Activated CD4-positive, alpha-beta T cell treated with anti-CD3 and anti-CD28 coated beads, Interleukin-2, amount 10 ng/mL, durations not matched to agents 24 days and 14 days (primary cell): Measurements from ENCODE around the gene VASH1. TPM values are rescaled to one million over a fixed set of nuclear protein-coding genes. Genes with fewer than 3 reads are reported as not detected.

Experiments
- DNase-seq: peaks from one replicate; pipeline ENCODE4 v3.0.0; 2022
- H3K27ac Mint-ChIP-seq: one replicate; pipeline ENCODE4 v1.8.0; 2022; ENCODE audit warnings: mild to moderate bottlenecking, mixed read lengths
- H3K27me3 Mint-ChIP-seq: one replicate; pipeline ENCODE4 v1.8.0; 2022; ENCODE audit warnings: mixed read lengths
- H3K36me3 Mint-ChIP-seq: one replicate; pipeline ENCODE4 v1.8.0; 2022; ENCODE audit warnings: low read depth, mild to moderate bottlenecking, mixed read lengths
- H3K4me1 Mint-ChIP-seq: one replicate; pipeline ENCODE4 v1.8.0; 2021; ENCODE audit warnings: mixed read lengths
- H3K4me3 Mint-ChIP-seq: one replicate; pipeline ENCODE4 v1.8.0; 2022; ENCODE audit warnings: mild to moderate bottlenecking, moderate library complexity, mixed read lengths
- H3K9me3 Mint-ChIP-seq: one replicate; pipeline ENCODE4 v1.8.0; 2021; ENCODE audit warnings: mixed read lengths
- intact Hi-C: fragments of 100-400 bp; cut with micrococcal nuclease; formaldehyde crosslinking; loops from one replicate; pipeline ENCODE4 v1.15.1; 2023
- total RNA-seq: library from RNA; stranded (reverse); gene quantifications from 2 replicates; pipeline ENCODE4 v1.2.3, GENCODE V29; 2022

VASH1 gene
- total RNA-seq, 1 donor from 2014 or later, result 6.9 TPM

DNA sequence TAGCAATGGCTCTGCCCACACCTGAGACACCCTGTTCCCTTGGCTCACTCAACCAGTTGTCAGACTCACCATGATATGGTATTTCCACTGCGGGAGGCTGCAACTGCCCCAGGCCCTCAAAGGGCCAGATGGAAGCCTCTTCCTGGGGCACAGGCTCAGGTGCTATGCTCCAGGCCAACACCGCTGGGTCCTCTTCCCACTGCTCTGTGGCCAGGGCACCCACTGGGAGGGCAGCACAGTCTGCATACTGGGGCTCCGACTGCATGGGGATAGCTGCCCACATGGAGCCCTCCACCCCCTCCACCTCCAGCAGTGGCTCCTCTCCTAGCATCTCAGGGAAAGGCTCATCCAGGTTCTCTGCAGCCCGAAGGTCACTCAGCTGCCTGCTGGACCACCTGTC lies 47.7 kb downstream of the VASH1 start:
- Mint-ChIP-seq H3K4me3 (no peak overlapping the region), H3K27ac (no peak overlapping the region), H3K27me3 (no peaks in the 10 kb centered on the region), H3K9me3 (no peaks in the 10 kb centered on the region), H3K4me1 (peaks cover 21% of the 10 kb centered on the region), H3K36me3 (peaks cover 25% of the 10 kb centered on the region)
- DNase-seq, result peak; percentile 50
- intact Hi-C loops, result no loop called here

DNA sequence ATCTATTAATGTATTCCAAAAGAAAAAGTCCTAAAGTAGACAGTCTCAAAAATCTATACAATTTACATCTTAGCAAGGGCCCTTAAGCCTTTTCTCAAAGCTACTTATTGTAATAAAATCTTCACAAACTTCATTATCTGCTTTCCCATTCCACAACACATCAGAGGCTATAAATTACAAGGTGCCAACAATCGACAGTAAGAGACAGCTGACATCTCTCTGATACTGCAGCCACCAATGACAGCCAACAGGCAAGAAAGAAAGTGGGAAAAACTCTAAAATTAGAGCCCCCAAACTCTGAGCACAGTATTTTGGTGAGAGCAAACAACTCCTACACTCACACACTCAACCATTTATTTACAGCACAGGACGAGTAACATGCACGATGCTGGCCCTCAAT lies 49.3 kb downstream of the VASH1 start:
- Mint-ChIP-seq H3K36me3 (peaks cover 21% of the 10 kb centered on the region), H3K9me3 (no peaks in the 10 kb centered on the region), H3K4me1 (peaks cover 21% of the 10 kb centered on the region), H3K27me3 (no peaks in the 10 kb centered on the region), H3K4me3 (peak overlapping the region; percentile 98), H3K27ac (no peak overlapping the region)
- intact Hi-C loops, result loop anchor here (5.0 kb wide), 2 partner anchors 232 to 647 kb away; partner anchors contain the start of genes AHSA1 and VIPAS39
- no peak for DNase-seq

- intact Hi-C loops, result loop anchor here (1.0 to 5.0 kb wide), 4 partner anchors 101 to 646 kb away; partner anchors contain the start of genes AHSA1 and VIPAS39
- Mint-ChIP-seq H3K4me1 (peaks cover 21% of the 10 kb centered on the region), H3K9me3 (no peaks in the 10 kb centered on the region), H3K36me3 (peaks cover 21% of the 10 kb centered on the region), H3K4me3 (peak overlapping the region; percentile 98), H3K27ac (peak overlapping the region; percentile 27), H3K27me3 (no peaks in the 10 kb centered on the region)
- DNase-seq, result peak; percentile 78
Observed at GRCh38 chr14:76810953-76811400, 49.7 kb downstream of the VASH1 start.

DNA sequence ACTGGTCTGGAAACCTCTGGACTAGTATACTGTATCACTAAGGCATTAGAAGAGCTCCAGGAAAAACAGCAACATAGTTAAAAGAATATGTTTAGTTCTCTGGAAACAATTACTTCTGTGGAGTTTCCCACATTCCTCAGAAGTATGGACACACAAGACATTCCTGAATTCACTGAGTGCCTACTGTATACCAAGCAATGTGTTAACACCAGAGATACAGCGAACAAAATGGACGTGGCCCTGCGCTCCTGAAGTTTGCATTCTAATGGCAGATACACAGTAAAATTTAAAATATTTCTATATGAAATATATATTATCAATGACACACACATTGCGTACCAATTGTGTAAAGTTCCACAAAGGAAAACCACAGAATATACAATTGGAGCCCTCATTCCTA lies 50.3 kb downstream of the VASH1 start:
- intact Hi-C loops, result loop anchor here (1.0 to 5.0 kb wide), 4 partner anchors 101 to 646 kb away; partner anchors contain the start of genes AHSA1 and VIPAS39
- Mint-ChIP-seq H3K9me3 (no peaks in the 10 kb centered on the region), H3K27ac (peak overlapping the region; percentile 91), H3K4me1 (peaks cover 21% of the 10 kb centered on the region), H3K27me3 (no peaks in the 10 kb centered on the region), H3K4me3 (peak overlapping the region; percentile 98), H3K36me3 (peaks cover 17% of the 10 kb centered on the region)
- DNase-seq, result no peak

GRCh38 chr14:76812093-76812421 lies 50.8 kb downstream of the VASH1 start:
- no peaks in the 10 kb centered on the region for H3K9me3 Mint-ChIP-seq
- H3K4me1 Mint-ChIP-seq, result peaks cover 21% of the 10 kb centered on the region
- H3K27me3 Mint-ChIP-seq, result no peaks in the 10 kb centered on the region
- H3K27ac Mint-ChIP-seq, result peak overlapping the region; percentile 91
- peak overlapping the region; percentile 98 for H3K4me3 Mint-ChIP-seq
- intact Hi-C loops, result loop anchor here (1.0 to 5.0 kb wide), 5 partner anchors 27 to 645 kb away; partner anchors contain the start of genes AHSA1, CIPC and VIPAS39
- H3K36me3 Mint-ChIP-seq, result peaks cover 15% of the 10 kb centered on the region
- no peak for DNase-seq

GRCh38 chr14:76812422-76813383 lies 51.4 kb downstream of the VASH1 start, which contains the start of gene ANGEL1:
Gene ANGEL1, minus strand, starts transcription at chr14:76812882. Its CDS starts 55 bp downstream, at chr14:76812827.
- DNase-seq, result peak; percentile 99
- intact Hi-C loops, result loop anchor here (1.0 to 5.0 kb wide), 5 partner anchors 28 to 645 kb away; partner anchors contain the start of genes AHSA1, CIPC and VIPAS39
- Mint-ChIP-seq H3K27ac (peak within 1 kb of the TSS; percentile 91), H3K4me1 (peaks cover 21% of the 10 kb centered on the region), H3K36me3 (peaks cover 9% of the 10 kb centered on the region), H3K27me3 (no peaks in the 10 kb centered on the region), H3K4me3 (peak within 1 kb of the TSS; percentile 98), H3K9me3 (no peaks in the 10 kb centered on the region)

DNA sequence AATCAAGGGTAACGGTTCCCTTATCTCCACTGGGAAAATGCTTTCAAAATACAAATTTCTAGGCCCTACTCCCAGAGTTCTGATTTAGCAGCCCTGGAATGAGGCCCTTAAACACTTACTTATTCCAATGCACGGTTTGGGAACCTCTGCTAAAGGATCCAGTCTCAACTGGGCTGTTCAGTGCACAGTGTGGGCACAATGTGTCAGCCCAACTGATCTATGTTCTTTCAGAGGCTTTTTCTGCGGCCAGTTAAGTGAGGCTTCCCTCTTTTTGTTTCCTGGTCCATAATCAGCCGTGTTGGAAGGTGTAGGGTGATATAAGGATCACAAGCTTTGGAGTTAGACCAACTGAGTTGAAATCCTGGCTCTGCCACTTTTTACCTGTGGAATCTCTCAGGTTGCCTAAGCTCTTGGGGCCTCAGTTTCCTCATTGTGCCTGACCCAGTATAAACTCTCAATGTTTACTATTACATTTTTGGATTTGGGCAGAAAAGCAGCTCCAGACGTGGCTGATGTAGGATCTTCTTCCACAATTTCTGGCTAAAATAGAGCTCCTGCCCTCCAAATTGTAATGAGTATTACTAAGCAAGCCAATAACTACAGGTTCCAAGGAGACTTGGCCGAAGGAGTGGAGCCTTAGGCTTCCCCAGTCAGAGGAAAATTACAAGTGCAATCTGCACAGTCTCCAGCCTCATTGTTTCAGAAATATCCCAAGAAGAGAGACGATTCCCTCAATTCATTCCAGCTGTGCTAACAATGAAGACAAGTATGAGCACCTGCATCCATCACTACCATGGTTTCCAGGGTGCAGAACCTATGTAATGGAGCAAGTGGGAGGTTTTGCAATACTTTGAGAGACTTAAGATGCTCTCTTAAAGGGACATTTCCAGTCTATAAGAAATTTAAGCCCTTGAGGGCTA lies 53.7 kb downstream of the VASH1 start:
- Mint-ChIP-seq H3K4me3 (no peak overlapping the region), H3K36me3 (no peaks in the 10 kb centered on the region), H3K4me1 (peaks cover 18% of the 10 kb centered on the region), H3K27ac (no peak overlapping the region), H3K27me3 (peaks cover 2% of the 10 kb centered on the region), H3K9me3 (no peaks in the 10 kb centered on the region)
- no peak for DNase-seq
- intact Hi-C loops, result loop anchor here (5.0 kb wide), 2 partner anchors 227 to 642 kb away; partner anchors contain the start of genes AHSA1 and VIPAS39

DNA sequence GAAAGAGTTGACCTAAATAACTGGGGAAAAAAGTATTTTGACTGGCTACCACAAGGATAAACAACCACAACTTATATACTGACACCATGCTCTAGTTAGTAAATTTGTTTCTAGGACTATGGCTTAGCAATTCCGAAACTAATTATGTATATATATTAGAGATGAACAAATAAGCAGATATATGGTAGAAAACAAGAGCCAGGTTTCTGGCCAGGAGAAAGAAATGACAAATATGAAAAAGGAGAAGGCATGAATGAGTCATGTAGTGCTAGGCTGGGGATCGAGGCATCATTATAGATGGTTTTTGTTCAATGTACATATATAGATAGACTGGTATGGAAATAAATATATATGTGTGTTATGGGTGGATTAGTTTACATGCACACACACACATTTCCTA lies 59.4 kb downstream of the VASH1 start:
- no peak for DNase-seq
- Mint-ChIP-seq H3K27me3 (peaks cover 12% of the 10 kb centered on the region), H3K36me3 (no peaks in the 10 kb centered on the region), H3K4me3 (no peak overlapping the region), H3K9me3 (no peaks in the 10 kb centered on the region), H3K27ac (no peak overlapping the region), H3K4me1 (no peaks in the 10 kb centered on the region)
- intact Hi-C loops, result no loop called here

- Mint-ChIP-seq H3K36me3 (no peaks in the 10 kb centered on the region), H3K4me3 (no peak within 1 kb of the TSS)
Observed at GRCh38 chr14:76826122-76826521, 64.9 kb downstream of the VASH1 start, which contains the start of gene LRRC74A. Gene LRRC74A, plus strand, starts transcription at chr14:76826408. Its CDS starts 290 bp downstream, at chr14:76826698.

DNA sequence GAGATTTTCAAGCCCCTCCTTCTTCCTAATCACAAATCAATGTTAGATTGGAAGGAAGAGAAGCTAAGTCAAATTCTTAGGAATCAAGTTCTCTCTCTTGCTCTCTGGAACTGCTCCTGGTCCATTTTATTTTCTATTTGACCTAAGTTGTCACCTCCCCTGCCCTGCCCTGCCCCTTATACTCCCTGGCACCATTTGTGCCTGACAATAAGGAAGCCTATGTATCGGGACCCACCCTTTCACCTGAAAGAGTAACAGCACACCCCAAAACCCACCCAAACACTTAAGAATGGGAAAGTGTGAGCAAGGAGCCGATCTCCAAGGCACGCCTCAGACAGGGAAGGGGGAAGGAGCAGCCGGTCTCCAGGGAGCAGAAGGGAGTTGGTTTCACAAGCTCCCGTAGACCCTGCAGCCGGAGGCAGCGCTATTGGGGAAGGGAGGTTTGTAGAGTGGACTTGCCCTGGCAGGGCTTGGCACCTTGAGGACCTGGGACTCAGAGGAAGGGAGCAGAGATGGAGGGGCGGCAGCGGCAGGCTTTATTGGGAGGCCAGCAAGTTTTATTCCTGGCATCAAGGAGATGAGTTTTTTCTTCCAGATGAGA lies 66.5 kb downstream of the VASH1 start:
- DNase-seq, result no peak
- Mint-ChIP-seq H3K4me1 (no peaks in the 10 kb centered on the region), H3K36me3 (no peaks in the 10 kb centered on the region), H3K4me3 (no peak overlapping the region), H3K27ac (no peak overlapping the region), H3K9me3 (no peaks in the 10 kb centered on the region), H3K27me3 (peaks cover 8% of the 10 kb centered on the region)
- intact Hi-C loops, result no loop called here

More at GRCh38 chr14:76826122-76826521, 64.9 kb downstream of the VASH1 start, which contains the start of gene LRRC74A:
- peaks cover 7% of the 10 kb centered on the region for H3K27me3 Mint-ChIP-seq
- no peak within 1 kb of the TSS for H3K27ac Mint-ChIP-seq
- no peaks in the 10 kb centered on the region for H3K4me1 Mint-ChIP-seq
- no peak for DNase-seq
- H3K9me3 Mint-ChIP-seq, result no peaks in the 10 kb centered on the region
- intact Hi-C loops, result no loop called here

- intact Hi-C loops, result no loop called here
- H3K9me3 Mint-ChIP-seq, result no peaks in the 10 kb centered on the region
- peaks cover 9% of the 10 kb centered on the region for H3K27me3 Mint-ChIP-seq
- H3K36me3 Mint-ChIP-seq, result no peaks in the 10 kb centered on the region
- no peaks in the 10 kb centered on the region for H3K4me1 Mint-ChIP-seq
- no peak for DNase-seq
- H3K27ac Mint-ChIP-seq, result no peak overlapping the region
- no peak overlapping the region for H3K4me3 Mint-ChIP-seq
Observed at GRCh38 chr14:76828339-76829012, 67.2 kb downstream of the VASH1 start.

GRCh38 chr14:76829013-76829365 lies 67.7 kb downstream of the VASH1 start:
- Mint-ChIP-seq H3K4me1 (no peaks in the 10 kb centered on the region), H3K27ac (no peak overlapping the region), H3K27me3 (peaks cover 10% of the 10 kb centered on the region), H3K4me3 (no peak overlapping the region), H3K36me3 (no peaks in the 10 kb centered on the region), H3K9me3 (no peaks in the 10 kb centered on the region)
- DNase-seq, result no peak
- intact Hi-C loops, result no loop called here
